HG03520 (cell line): ENCODE data around the gene SLC2A10.

Source experiments
- ATAC-seq: cut with Tn5 transposase; IDR thresholded peaks from one replicate; pipeline ENCODE4 v1.9.1; 2021; ENCODE audit warnings: mild to moderate bottlenecking, moderate library complexity; ENCODE audit not compliant: unreplicated experiment

SLC2A10 gene

GRCh38 chr20:46701986-46702385, 7.5 kb upstream of the SLC2A10 start:
- ATAC-seq, result no peak

- ATAC-seq, result no peak
Measured at GRCh38 chr20:46702447-46703203, 6.8 kb upstream of the SLC2A10 start.

- ATAC-seq, result no peak
Measured at GRCh38 chr20:46703435-46703834, 6.0 kb upstream of the SLC2A10 start.

- no peak for ATAC-seq
Measured at GRCh38 chr20:46704714-46705377, 4.6 kb upstream of the SLC2A10 start.

- no peak for ATAC-seq
Measured at GRCh38 chr20:46705378-46705729, 4.1 kb upstream of the SLC2A10 start.

GRCh38 chr20:46706242-46706641, 3.2 kb upstream of the SLC2A10 start:
- ATAC-seq, result no peak

GRCh38 chr20:46708172-46708860, 1.1 kb upstream of the SLC2A10 start:
- no peak for ATAC-seq

- ATAC-seq, result no peak
Measured at GRCh38 chr20:46709055-46709458, 392 bp upstream of the SLC2A10 start.

- ATAC-seq, result no peak
Measured at GRCh38 chr20:46710153-46710913, 884 bp downstream of the SLC2A10 start.

GRCh38 chr20:46712056-46712636, 2.7 kb downstream of the SLC2A10 start:
- no peak for ATAC-seq

- no peak for ATAC-seq
Measured at GRCh38 chr20:46713957-46714834, 4.7 kb downstream of the SLC2A10 start.

GRCh38 chr20:46715292-46715756, 5.9 kb downstream of the SLC2A10 start:
- ATAC-seq, result no peak

- ATAC-seq, result no peak
Measured at GRCh38 chr20:46717818-46718541, 8.5 kb downstream of the SLC2A10 start.

GRCh38 chr20:46720019-46720418, 10.6 kb downstream of the SLC2A10 start:
- no peak for ATAC-seq

- ATAC-seq, result no peak
Measured at GRCh38 chr20:46720776-46721425, 11.5 kb downstream of the SLC2A10 start.

- ATAC-seq, result no peak
Measured at GRCh38 chr20:46721476-46721875, 12.0 kb downstream of the SLC2A10 start.

- ATAC-seq, result no peak
Measured at GRCh38 chr20:46722450-46722849, 13.0 kb downstream of the SLC2A10 start.

- no peak for ATAC-seq
Measured at GRCh38 chr20:46723039-46723438, 13.6 kb downstream of the SLC2A10 start.
